HG03432 (cell line): Measurements from ENCODE around the gene RAB6B.
"Not testable (repeated sequence)": the region's sequence is repeated elsewhere in the genome, so short reads cannot be mapped to it uniquely, and the experiment has no call there.

Source experiments
- ATAC-seq: cut with Tn5 transposase; IDR thresholded peaks from one replicate; pipeline ENCODE4 v1.9.1; 2021; ENCODE audit warnings: mild to moderate bottlenecking, moderate library complexity; ENCODE audit not compliant: unreplicated experiment

The RAB6B gene

DNA sequence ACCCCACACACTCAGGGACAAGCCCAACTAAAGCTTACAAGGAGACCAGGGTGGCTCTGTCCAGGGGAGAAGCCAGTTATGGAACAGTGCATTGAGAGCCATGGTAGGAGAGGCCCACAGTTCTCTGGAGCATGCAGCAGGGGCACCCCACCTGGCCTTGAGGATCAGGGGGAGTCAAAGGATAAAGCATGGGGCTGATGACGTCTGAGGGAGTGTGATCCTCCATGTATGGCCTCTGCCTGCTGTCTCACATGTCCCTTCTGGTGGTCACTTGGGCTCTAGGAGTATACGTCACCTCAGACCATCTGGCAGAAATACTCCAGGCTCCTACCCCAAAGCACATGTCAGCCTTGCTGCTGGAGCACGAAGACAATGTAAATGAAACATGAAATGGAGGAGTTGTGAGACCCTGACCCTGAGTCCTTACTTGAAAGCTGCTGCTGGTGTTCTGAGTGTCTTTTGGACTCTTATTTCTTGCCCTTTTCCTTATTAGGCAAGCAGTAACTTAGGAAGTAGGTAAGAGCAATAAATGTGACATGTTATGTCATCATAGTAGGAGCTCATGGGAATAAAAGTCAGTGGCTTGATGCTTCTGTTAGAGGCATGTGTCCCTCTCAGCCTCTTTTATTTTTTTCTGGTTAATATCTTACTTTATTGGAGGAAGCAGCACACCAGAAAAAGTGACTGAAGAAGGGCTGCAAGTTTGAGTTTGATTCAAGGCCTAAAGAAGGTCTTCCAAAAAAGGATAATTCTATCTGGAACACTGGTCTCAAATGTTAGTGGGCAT lies 74.6 kb downstream of the RAB6B start:
- ATAC-seq = no peak

DNA sequence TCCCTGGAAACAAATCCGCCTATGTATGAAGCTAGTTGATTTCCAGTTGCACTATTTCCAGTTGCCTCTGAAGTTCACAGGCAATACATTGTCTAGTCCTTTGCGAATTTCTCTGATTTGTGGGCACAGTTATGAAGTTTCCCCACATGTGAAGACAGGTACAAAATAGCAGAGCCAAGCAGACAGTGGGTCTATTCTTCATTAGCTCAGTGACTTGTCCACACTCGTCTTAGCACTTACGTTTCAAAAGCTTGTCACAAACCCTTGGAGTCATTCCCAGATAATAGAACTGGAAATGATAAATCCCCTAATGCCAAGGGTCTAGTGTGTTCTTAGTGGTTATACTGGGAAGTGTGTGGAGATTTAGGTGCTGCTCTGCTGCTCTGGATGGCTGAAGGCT lies 75.6 kb downstream of the RAB6B start:
- no peak for ATAC-seq

DNA sequence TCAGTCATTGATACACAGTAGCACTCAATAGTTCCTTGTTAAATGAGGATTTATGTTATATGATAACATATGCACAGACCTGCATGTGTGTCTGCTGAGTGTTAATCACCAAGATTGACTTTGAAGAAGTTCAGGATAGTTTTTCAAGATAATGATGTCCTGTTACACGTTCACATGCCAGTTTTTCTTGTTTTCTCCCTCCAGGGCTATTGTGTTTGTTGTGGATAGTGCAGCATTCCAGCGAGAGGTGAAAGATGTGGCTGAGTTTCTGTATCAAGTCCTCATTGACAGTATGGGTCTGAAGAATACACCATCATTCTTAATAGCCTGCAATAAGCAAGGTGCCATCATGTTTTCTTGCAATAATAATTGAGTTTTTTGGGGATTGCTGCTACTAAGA lies 80.3 kb downstream of the RAB6B start:
- ATAC-seq = no peak

DNA sequence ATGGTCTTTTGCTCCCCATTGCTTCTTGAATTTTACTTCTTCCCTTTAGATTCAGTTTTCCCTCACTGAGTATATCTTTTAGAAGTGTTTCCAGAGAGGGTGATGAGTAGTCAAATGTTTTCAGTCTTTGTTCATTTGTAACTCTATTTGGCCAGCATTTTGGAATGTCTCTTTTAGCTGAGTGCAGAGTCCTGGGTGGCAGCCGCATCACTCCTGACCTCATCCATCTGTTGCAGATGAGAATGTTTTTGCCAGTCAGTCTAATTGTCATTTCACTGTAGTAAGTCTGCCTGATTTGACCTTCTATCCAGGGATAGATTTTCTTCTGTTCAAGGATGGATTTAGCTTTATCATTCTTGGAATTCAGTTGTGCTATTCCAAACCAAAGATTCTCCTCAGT lies 82.8 kb downstream of the RAB6B start:
- ATAC-seq = no peak

DNA sequence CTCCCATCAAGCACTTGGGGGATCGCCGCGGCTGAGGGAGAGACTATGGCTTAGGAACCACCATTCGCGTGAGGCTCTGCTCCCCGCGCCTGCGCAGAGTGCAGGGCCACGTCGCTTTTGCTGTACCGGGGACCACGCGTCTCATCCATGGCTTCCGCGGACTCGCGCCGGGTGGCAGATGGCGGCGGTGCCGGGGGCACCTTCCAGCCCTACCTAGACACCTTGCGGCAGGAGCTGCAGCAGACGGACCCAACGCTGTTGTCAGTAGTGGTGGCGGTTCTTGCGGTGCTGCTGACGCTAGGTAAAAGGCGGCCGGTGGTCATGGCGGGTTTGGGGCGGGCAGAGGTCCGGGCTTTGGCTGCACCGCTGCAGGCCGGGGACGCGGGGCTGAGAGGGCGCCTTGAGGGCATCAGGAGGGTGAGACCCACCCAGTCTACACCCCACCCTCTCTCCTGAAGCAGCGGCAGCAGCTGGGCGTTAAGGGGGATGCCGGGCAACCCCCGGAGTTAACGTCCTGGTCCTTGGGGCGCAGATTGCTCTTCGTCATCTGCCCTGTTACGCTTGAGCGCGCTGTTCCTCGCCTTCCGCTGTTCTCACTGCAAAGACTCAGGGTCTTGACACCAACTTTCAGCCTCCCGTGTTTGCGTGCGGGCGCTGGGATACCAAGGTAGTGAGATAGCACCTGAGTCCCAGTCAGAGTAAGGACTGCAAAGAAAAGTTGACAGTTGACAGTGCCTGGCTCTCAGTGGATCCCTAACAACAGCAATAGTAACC lies 89.8 kb downstream of the RAB6B start, which contains the start of gene SRPRB:
SRPRB (plus strand) TSS at position 114 of the 774 bp plus-strand sequence; CDS start at position 148, 34 bp downstream.
- peak; percentile 99 for ATAC-seq

DNA sequence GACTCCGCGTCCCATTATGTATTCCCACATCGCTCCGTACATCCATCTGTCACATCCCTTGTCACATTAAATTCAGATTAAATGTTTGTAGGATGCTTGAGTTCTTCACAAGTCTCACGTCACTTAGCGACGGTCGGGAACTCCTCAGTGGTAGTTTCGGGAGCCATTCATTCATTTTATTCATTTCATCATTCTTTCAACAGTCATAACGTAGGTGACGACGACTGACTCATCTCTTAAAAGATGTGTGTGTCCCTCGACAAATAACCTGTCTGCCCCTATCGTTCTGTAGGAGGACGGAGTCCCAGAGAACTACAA lies 90.3 kb downstream of the RAB6B start:
- ATAC-seq = no peak

DNA sequence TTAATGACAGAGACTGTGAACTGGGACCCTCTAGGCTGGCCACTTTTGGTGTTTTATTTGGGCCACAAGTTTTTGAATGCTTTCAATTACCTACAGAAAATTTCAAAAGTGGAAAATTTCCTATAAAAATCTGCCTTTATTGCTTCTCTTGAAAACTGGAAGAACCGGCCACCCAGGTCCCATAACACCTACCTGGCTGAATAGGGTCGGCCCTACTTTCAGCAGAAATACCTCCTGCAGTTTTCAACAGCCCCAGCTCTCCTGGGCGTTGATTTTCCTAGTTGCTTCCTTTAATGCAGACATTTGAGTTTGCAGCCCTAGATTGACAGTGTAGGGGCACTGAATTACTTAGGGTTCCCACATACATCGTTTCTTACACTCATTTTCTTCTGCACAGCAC lies 90.8 kb downstream of the RAB6B start:
- ATAC-seq = no peak

DNA sequence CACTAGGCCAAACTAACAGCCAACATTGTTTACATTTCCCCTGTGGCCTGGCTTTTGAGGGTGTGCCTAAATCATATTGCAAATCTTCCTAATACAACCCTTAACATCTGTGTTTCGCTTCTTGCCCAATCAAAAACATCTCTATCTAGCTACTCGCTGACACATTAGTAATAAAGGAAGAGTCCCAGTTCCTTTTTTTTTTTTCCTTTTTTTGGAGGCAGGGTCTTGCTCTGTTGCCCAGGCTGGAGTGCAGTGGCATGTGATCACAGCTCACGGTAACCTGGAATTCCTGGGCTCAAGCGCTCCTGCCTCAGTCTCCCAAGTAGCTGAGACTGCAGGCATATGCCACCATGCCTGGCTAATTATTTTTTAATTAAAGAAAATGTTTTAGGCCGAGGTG lies 92.2 kb downstream of the RAB6B start:
- no peak for ATAC-seq

DNA sequence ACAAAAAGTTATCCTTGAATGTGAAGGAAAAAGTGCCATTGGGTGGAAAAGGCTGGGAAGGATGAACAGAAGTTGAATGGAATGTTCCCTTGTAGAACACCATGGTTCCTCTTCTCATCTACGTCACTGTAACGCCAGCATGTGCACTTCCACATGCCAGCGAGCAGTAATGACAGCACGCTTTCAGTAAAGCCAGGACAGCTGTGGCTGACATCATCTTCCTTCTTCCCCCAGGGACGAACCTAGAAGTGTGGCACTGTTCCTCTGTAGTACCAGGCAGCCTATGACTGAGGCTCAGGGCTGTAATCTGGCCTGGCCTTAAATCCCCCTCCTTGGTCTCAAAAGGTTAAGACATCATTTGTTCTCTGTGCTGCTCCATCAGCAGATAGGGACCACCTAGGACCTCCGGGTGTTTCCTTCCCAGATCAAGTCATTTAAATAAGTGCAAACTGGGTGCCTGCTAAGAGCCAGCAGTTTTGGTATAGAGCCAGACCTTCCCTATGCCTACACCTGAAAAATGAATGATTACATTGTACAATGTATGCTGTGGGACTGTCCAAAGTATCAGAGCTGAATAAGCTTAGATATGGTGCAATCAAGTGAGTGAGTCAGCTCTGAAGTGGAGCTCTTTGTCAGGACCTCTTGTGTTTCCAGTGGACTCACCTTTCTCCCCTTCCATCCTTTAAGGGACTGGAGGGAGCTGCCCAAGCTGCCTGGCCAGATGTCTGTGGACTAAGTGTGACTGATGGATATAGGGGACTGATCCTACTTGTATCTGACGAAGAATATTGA lies 95.7 kb downstream of the RAB6B start:
- no peak for ATAC-seq

DNA sequence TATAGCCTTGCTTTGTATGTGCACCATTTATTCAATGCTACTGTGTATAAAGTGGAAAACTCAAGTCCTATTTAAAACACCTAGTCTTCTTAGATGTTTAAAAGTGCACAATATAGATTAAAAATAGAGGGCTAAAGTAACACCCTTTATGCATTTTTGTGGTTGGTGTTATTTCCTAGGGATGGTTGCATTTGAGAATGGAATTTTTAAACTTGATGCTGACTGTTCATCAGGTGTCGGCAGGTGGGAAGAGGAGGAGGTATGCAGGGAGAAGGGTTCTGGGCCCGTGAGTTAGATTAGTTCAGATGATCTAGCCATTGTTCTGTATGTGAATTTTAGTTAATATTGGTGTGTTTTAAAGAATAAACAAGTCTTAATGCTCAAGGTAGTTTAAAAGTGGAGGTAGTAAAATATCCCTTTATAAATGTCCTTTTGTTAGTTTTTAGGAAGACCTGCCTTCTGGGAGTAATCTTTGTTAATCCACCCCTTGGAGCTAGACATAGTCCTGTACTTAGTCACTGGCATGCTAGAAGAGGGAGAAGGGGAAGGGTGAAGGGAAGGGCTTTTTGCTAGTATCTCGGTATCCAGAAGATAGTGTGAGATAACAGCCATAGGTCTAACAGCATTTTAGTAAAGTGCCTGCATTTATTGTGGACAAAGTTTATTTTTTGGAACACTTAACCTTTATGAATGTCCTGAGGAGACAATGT lies 98.1 kb downstream of the RAB6B start:
- no peak for ATAC-seq

DNA sequence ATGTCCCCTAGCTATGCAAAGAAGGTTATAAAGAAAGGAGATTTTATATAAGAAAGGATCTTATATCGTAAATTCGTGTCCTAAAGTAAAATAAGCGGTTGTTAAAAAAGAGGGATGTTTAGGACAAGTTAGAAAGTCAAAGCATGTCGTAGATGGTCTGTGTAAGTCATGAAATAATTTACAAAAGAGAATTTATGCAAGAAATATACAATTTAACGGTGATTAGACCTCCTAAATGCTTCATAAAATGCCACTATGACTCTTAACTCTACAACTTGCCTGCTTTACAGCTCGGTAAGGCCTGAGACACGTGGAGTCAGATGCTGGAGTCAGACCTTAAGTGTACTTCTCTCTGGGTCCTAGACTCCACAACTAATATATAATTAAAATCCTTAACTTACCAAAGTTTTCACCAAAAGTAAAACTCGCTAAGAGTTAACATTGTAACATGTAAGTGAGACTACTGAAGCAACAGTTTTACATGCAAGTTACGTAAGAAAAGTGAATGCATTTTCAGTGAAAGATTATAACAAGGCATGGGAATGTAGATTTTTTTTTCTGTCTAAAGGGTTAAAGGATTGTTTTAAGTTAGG lies 103.4 kb downstream of the RAB6B start:
- no peak for ATAC-seq

DNA sequence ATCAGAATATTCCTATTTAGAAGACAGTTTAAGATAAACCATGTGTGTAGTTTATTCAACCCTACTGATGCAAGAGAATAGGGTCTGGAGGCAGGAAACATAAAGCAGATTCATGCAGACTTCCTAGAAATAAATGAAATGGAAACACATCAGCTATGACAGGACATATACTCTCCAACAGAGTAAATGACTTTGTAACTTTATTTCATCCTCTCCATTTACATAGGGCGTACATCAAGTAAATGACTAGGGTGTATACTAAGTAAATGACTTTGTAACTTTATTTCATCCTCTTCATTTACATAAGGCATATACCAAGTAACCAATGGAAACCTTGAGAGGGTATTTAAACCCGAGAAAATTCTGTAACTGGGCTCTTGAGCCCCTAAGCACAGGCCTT lies 107.7 kb downstream of the RAB6B start:
- no peak for ATAC-seq

DNA sequence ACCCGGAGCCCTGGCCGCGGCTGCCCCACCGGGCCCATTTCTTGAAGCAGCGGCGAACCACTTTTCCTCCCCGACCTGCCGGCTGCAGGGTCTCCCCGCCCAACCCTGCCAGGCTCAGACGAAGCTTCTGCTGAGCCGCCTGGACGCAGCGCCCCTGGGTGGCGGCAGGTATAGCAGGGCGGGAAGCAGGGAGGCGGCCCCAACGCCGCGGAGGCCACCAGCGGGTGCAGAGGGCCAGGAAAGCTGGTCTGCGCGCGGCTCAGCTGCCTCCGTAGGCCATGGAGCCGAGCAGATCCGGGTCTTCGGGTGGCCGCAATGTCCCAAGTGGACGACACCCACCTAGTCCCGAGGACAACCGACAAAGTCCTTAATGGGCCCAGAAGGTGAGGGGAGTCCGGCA lies 111.9 kb downstream of the RAB6B start:
- ATAC-seq = no peak

DNA sequence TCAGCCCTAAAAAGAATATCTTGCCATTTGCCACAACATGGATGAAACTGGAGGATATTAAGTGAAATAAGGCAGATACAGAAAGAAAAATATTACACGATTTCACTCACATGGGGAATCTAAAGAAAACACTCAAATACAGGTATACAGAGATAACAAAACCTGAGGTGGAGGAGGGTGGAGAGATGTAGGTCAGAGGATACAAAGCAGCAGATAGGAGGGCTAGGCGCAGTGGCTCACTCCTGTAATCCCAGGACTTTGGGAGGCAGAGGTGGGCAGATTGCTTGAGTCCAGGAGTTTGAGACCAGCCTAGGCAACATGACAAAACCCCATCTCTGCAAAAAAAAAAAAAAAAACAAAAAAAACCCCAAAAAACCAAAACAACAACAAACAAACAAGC lies 113.2 kb downstream of the RAB6B start:
- no peak for ATAC-seq

DNA sequence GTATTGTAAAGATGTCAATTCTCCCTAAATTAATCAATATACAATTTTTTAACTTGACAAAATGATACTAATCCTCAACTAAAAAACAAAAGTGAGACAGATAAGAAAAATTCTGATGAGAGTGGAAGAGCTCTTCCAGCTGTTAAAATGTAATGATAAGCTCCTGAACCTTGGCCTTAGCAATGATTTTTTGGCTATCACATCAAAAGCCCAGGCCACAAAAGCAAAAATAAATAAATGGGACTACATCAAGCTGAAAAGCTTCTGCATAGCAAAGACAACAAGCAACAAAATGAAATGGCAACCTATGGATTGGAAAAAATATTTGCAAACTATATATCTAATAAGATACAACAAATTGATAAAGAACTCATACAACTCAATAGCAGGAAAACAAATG lies 114.1 kb downstream of the RAB6B start:
- ATAC-seq = no peak

DNA sequence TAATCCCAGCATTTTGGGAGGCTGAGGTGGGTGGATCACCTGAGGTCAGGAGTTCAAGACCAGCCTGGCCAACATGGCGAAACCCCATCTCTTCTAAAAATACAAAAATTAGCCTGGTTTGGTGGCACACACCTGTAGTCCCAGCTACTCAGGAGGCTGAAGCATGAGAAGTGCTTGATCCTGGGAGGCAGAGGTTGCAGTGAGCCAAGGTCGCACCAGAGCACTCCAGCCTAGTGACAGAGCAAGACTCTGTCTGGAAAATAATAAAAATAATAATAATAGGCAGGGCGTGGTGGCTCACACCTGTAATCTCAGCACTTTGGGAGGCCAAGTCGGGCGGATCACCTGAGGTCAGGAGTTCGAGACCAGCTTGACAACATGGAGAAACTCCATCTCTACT lies 114.9 kb downstream of the RAB6B start:
- not testable (repeated sequence) for ATAC-seq

DNA sequence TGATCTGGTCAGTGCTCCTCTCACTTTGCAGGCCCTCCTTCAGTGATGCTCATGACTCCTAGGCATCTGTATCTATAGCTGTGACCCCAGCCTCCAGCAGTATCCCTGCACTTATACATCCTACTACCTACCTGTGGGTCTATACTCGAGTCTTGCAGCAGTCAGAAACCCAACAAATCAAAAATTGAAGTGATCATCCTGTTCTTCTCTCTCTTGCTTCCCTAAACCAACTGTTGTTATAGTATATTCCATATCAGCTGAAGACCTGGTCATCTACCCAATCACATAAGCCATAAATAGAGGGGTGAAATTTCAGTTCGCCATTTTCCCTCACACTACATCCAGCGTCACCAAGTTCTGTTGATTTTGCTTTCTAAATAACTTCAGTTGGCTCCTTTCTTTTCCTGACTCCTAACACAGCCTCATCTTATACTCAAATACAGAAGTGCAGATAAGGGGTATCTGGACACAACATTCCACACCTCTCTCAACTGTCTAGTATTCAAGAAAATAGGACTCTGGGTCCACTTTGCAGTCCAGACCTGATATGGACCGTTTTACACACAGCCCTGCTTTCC lies 116.0 kb downstream of the RAB6B start:
- ATAC-seq = no peak

DNA sequence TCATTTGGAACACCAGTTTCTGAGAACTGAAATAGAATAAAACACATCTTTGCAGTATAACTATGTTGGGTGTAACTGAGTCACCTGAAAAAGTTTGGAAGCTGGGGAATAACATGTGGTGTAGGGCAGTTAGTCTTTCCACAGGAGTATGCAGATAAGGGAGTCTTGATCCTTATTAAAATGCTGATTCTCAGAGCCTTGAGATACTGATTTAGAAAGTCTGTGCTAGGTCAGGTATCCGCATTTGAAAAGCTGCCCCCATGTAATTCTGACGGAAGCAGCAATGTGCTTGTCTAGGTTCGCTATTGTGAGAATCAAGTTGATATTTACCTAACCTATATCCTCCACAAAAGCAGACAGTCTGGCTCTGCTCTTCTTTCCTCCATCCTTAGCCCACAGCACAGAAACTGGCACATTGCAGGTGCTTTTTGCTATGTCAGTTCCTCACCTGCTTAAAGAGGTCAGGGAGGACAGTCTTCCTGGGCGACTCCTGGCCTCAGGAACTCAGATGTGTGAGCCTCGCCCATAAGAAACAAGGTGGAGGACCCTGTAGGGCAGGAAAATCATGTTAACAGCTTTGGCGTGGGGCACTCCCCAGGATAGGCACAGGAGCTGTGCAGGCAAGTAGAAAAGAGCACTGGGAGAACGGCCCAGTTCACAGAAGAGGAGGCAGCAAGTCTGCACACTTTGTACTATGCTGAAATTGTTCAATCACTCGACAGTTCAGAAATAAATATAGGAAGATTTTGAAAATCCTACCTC lies 117.7 kb downstream of the RAB6B start:
- ATAC-seq = no peak

DNA sequence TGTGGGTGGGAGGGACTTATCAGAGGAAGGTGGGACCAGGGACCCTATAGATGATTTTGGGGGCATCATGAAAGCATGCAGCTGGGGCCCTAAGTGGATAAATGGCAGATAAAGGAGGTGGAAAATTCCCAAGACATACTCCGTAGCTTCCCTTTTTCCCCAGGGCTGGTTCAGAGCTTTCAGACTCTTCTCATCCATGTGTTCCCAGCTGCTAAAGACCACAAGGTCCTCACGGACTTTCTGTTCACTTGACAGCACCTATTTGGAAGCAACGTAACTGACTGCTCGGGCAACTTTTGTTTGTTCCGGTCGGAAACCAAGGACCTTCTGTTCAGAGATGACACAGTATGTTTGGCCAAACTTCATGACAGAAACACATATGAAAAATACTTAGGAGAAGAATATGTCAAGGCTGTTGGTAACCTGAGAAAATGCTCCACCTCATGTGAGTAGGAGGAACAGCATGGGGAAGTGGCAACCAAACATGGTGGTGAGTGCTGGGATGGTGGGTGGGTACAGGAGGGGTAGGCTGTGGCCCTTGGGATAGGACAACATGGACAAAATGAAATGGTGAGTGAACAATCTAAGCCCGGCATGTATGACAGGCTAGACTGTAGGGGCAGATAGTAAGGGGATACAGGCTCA lies 118.8 kb downstream of the RAB6B start:
- ATAC-seq = no peak
